Aorta (tissue), 5 donors: ENCODE measurements around the gene CLIP1. TPM values are rescaled to one million over a fixed set of nuclear protein-coding genes. Genes with fewer than 3 reads are reported as not detected.
"Not testable (repeated sequence)": the region's sequence is repeated elsewhere in the genome, so short reads cannot be mapped to it uniquely, and the experiment has no call there.

Experiments used
- ATAC-seq: fragments of 200-7000 bp; cut with Tn5 transposase; one replicate; pipeline ENCODE4 v1.9.1; 2022; ENCODE audit warnings: moderate library complexity; ENCODE audit not compliant: low FRiP score
- DNase-seq, 2 donors: peaks; one replicate each; pipeline ENCODE4 v3.0.0-alpha.2; 2020
- H3K27ac ChIP-seq, 2 donors: one replicate each; pipeline ENCODE4 v1.5.1; 2013; ENCODE audit warnings: low read length in 2 of 2, mild to moderate bottlenecking in 2 of 2, moderate library complexity in 2 of 2, control low read depth in 1 of 2, inconsistent platforms in 1 of 2, low read depth in 1 of 2
- H3K27me3 ChIP-seq, 2 donors: one replicate each; pipeline ENCODE4 v1.6.1; 2013; ENCODE audit warnings: control low read depth in 1 of 2, low read length in 1 of 2, mild to moderate bottlenecking in 1 of 2, moderate library complexity in 1 of 2; ENCODE audit not compliant: insufficient read depth in 2 of 2, control insufficient read depth in 1 of 2
- H3K36me3 ChIP-seq, 2 donors: one replicate each; pipeline ENCODE4 v1.6.1; 2013; ENCODE audit warnings: control low read depth in 1 of 2, low read length in 1 of 2, mild to moderate bottlenecking in 1 of 2; ENCODE audit not compliant: insufficient read depth in 2 of 2, control insufficient read depth in 1 of 2
- H3K4me1 ChIP-seq, 2 donors: one replicate each; pipeline ENCODE4 v1.6.1; 2013; ENCODE audit warnings: low read length in 2 of 2, control low read depth in 1 of 2, mild to moderate bottlenecking in 1 of 2, moderate library complexity in 1 of 2; ENCODE audit not compliant: insufficient read depth in 2 of 2, control insufficient read depth in 1 of 2
- H3K4me3 ChIP-seq, 2 donors: one replicate each; pipeline ENCODE4 v1.5.1; 2013; ENCODE audit warnings: low read length in 2 of 2, control low read depth in 1 of 2, mild to moderate bottlenecking in 1 of 2
- H3K9me3 ChIP-seq: one replicate; pipeline ENCODE4 v1.6.1; 2013; ENCODE audit warnings: mild to moderate bottlenecking, low read length; ENCODE audit not compliant: control insufficient read depth
- WGBS, 2 donors: extraction: QIAGEN DNeasy Blood & Tissue Kit; methylation state at CpG; one replicate each; pipeline ENCODE4 v1.1.7; 2013; 5-methylcytosine and 5-hydroxymethylcytosine counted together
- intact Hi-C, 2 donors: fragments of 100-400 bp; cut with DNase I; formaldehyde crosslinking; loops; one replicate each; pipeline versions ENCODE4 v1.14.2 to v1.15.0; 2022
- polyA plus RNA-seq, 2 donors: library from polyadenylated mRNA; stranded (reverse); fragments of 200-250 nt; gene quantifications; one replicate each; pipeline ENCODE4 v1.2.3, GENCODE V29; 2013
- total RNA-seq, 2 donors: library from RNA; stranded (reverse); fragmentation: NEBNext Ultra II Directional; extraction: Animal tissue kit (Norgen Biotek cat#: 25700); gene quantifications; one replicate each; pipeline ENCODE4 v1.2.1, GENCODE V29; 2021
- donor health status: healthy with polysubstance abuse.
- donor health status: Bipolar disorder and iron deficiency.
- donor health status: DM: no; HTN: no; CAD: no.
- donor health status: DM: no; HTN: no; CAD: no.
- donor health status: DM: yes; HTN: yes; CAD: no.

CLIP1 gene
- total and polyA plus RNA-seq, 4 donors = 33.2 to 182 (median 80.9) TPM

DNA sequence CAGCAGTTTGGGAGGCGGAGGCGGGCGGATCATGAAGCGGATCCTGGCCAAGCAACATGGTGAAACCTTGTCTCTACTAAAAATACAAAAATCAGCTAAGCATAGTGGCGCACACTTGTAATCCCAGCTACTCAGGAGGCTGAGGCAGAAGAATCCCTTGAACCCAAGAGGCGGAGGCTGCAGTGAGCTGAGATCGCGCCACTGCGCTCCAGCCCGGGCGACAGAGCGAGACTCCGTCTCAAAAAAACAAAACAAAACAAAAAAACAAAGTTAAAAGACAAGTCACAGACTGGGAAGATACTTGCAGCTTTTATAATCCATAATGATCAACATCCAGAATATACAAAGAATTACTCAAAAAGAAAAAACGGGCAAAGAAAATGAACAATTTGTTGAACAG, 161.7 kb downstream of the CLIP1 start:
- not testable (repeated sequence) for H3K27ac ChIP-seq, ATAC-seq, H3K4me1 ChIP-seq, H3K9me3 ChIP-seq, H3K27me3 ChIP-seq, H3K36me3 ChIP-seq, DNase-seq, H3K4me3 ChIP-seq
- 90 to 98% methylated on average over 13 to 14 of the region's 14 CpGs for WGBS, 2 donors
- intact Hi-C loops = loop anchor here in 1 of 2 donors (10.0 kb wide), 1 partner anchor 94 kb away; no protein-coding TSS in a partner anchor

DNA sequence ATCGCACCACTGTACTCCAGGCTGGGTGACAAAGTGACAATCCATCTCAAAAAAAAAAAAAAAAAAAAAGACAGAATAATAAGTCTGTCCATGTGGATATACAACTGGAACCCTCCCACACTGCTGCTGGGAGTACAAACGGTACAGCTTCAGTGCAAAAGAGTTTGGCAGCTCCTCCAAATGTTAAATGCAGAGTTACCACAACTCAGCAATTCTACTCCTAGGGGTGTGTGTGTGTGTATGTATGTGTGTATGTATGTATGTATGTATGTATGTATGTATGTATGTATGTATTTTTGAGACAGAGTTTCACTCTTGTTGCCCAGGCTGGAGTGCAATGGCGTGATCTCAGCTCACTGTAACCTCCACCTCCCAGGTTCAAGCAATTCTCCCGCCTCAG, 163.5 kb downstream of the CLIP1 start:
- intact Hi-C loops, H3K27me3 ChIP-seq, H3K4me1 ChIP-seq, ATAC-seq, H3K9me3 ChIP-seq, H3K36me3 ChIP-seq, H3K4me3 ChIP-seq, DNase-seq, H3K27ac ChIP-seq: not testable (repeated sequence)
- WGBS, 2 donors = 89 to 93% methylated on average over 3 to 4 of the region's 4 CpGs

DNA sequence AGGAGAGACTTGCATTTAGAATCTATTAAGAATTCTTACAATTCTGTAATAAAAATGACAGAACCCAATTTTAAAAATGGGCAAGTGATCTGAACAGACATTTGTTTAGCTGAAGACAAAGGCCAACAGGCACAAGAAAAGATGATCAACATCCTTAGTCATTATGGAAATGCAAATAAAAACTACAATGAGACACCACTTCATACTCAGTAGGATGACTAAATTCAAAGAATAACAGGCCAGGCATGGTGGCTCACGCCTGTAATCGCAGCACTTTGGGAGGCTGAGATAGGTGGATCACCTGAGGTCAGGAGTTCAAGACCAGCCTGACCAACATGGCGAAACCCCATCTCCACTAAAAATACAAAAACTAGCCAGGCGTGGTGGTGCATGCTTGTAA, 164.0 kb downstream of the CLIP1 start:
- intact Hi-C loops, DNase-seq, H3K27ac ChIP-seq, H3K27me3 ChIP-seq, H3K4me3 ChIP-seq, ATAC-seq, H3K9me3 ChIP-seq, H3K36me3 ChIP-seq, H3K4me1 ChIP-seq: not testable (repeated sequence)
- WGBS, 2 donors = 96 to 100% methylated on average over 4 of the region's 4 CpGs

DNA sequence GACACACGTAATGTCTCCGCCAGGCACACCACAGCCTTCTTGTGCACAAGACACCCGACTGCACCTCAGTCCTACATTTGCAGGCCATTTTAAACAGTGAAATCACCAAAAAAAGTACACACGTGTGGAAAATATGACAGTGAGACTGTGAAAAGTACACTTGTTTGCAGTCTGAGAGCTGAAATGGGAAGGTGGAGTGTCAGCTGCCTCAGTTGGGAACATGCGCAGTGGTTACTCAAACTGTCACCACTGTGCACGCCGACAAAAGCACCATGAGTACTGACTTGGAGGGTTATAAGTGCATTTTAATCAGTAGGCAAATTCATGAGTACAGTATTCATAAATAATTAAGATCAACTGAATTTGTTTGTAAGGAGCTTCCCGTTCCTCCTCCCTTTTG, 171.9 kb downstream of the CLIP1 start:
- intact Hi-C loops = no loop called here
- DNase-seq (no peak), ATAC-seq (no peak)
- 93 to 94% methylated on average over 8 of the region's 8 CpGs for WGBS, 2 donors
- Histone ChIP-seq H3K27ac (no peak overlapping the region), H3K36me3 (no peaks in the 10 kb centered on the region), H3K4me3 (no peak overlapping the region), H3K9me3 (no peaks in the 10 kb centered on the region), H3K27me3 (no peaks in the 10 kb centered on the region), H3K4me1 (no peaks in the 10 kb centered on the region)

DNA sequence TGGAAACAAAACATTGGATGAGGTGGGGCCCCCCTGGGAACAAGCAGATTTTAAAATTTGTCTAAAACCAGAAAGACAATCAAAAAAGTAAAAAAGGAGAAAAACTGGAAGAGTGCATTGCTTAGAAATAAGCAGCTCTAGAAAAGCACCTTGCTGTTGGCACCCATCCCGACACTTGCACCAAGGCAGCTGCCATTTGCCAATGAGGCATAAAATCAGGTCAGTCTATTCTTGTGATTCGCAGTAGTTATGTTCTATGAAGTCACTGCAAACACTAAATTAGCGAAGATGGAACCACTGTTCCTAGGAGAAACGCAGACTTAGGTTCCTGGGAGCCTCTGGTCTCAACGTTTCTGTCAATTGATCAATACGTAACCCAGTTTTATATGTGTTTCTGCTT, 172.4 kb downstream of the CLIP1 start:
- Histone ChIP-seq H3K27me3 (no peaks in the 10 kb centered on the region), H3K4me3 (no peak overlapping the region), H3K36me3 (no peaks in the 10 kb centered on the region), H3K9me3 (no peaks in the 10 kb centered on the region), H3K27ac (no peak overlapping the region), H3K4me1 (no peaks in the 10 kb centered on the region)
- intact Hi-C loops = no loop called here
- ATAC-seq (no peak), DNase-seq (no peak)
- WGBS, 2 donors = 93 to 95% methylated on average over 6 of the region's 6 CpGs

DNA sequence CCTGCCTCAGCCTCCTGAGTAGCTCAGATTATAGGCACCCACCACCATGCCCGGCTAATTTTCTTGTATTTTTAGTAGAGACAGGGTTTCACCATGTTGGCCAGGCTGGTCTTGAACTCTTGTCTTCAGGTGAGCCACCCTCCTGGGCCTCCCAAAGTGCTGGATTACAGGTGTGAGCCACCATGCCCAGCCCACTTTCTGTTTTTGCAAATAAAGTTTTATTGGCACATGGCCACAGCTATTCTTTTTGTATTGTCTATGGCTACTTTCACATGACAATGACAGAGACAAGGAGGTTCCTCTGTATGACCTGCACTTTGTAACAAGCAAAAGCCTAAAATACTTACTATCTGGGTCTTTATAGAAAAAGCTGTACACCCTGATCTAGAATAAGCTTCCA, 176.9 kb downstream of the CLIP1 start:
- Histone ChIP-seq H3K4me1 (no peaks in the 10 kb centered on the region), H3K27ac (no peak overlapping the region), H3K27me3 (no peaks in the 10 kb centered on the region), H3K9me3 (no peaks in the 10 kb centered on the region), H3K4me3 (no peak overlapping the region), H3K36me3 (peaks cover 0 to 4% of the 10 kb centered on the region in 2 donors)
- WGBS, 2 donors = 99 to 100% methylated on average over 1 of the region's 1 CpG
- intact Hi-C loops = no loop called here
- no peak for DNase-seq
- ATAC-seq = no peak

DNA sequence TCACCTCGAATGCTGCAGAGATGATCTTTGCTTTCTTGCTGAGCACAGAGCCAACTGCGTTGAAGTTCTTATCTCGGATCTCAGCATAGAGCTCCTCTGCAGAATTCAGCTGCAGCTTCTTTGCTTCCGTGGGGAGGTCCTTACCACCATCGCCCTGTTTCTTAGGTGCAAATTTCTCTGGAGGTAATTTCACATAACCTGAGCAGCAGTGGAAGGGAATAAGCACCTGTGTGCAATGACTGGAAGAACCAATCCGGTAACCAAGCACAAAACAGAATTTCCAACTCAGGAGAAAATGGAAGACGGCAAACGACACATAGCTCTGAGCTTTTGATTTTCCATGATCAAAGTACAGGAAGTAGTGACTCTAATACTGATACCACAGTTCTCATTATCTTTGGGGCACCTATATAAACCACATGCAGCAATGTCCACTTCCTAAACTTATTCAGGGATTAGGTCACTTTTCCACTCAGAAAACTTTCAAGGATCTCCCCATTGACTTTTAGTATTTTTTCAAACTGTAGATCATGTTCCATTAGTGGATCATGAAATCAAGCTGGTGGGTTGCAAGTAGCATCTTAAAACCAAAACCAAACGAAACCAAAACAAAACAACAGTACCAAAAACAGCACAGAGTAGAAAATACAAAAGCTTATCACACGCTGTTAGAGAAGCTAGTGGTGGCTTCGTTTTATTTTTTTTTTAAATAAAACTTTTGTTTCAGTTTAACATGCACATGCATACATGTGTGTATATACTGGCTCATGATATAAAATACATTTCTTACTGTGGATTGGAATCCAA, 177.7 kb downstream of the CLIP1 start:
- DNase-seq (no peak), ATAC-seq (no peak)
- Histone ChIP-seq H3K27me3 (no peaks in the 10 kb centered on the region), H3K4me1 (no peaks in the 10 kb centered on the region), H3K4me3 (no peak overlapping the region), H3K9me3 (no peaks in the 10 kb centered on the region), H3K27ac (no peak overlapping the region), H3K36me3 (peaks cover 0 to 4% of the 10 kb centered on the region in 2 donors)
- 86 to 87% methylated on average over 11 of the region's 11 CpGs for WGBS, 2 donors
- intact Hi-C loops = no loop called here

DNA sequence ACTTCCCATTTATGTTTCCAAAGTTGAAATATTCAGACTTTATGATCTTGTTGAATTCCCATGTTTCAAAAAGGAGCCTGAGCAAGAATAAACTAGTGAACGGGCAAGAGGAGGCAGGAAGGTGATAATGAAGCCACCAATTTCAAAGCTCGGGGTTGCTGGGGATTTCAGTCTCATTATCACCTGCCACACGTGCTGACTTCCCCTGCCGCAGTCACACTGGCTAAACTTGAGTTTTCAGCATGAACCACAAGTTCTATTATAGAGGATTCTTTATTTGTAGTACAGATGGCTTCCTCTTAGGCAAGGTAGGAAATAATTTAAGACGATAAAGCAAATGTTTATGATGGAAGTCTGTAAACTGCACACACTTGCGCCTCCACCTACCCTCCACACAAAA, 178.5 kb downstream of the CLIP1 start:
- ATAC-seq (no peak), DNase-seq (no peak)
- Histone ChIP-seq H3K4me3 (no peak overlapping the region), H3K4me1 (no peaks in the 10 kb centered on the region), H3K36me3 (peaks cover 0 to 4% of the 10 kb centered on the region in 2 donors), H3K9me3 (no peaks in the 10 kb centered on the region), H3K27ac (no peak overlapping the region), H3K27me3 (no peaks in the 10 kb centered on the region)
- intact Hi-C loops = no loop called here
- whole genome bisulfite sequencing, 2 donors = 90 to 91% methylated on average over 6 of the region's 6 CpGs

DNA sequence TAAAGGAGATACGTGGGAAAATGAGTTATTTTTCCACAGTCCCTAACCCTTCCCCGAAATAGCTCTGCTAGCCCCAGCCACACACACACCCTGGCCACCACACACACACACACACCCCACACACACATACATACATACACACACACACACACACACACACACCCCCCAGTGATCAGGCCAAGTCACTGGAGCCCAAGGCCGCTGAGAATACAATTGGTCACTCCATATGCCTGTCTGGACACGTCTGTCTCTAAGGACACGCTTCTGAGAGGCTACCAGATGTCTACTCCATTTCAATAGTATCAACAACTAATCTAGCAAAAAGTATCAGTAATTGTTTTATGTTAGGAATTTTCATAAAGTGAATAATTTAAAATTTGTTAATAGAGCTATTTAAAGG, 183.6 kb downstream of the CLIP1 start:
- no peak overlapping the region for H3K4me3 ChIP-seq
- intact Hi-C loops = no loop called here
- no peaks in the 10 kb centered on the region for H3K4me1 ChIP-seq
- H3K9me3 ChIP-seq = no peaks in the 10 kb centered on the region
- ATAC-seq (no peak), DNase-seq (no peak)
- H3K36me3 ChIP-seq = no peaks in the 10 kb centered on the region
- H3K27me3 ChIP-seq = no peaks in the 10 kb centered on the region
- no peak overlapping the region for H3K27ac ChIP-seq
- 88 to 92% methylated on average over 5 of the region's 5 CpGs for WGBS, 2 donors
